Progenitor cell of endocrine pancreas (in vitro differentiated cells): ENCODE results near the gene GUCY1A1. TPM values are rescaled to one million over a fixed set of nuclear protein-coding genes. Genes with fewer than 3 reads are reported as not detected.

Experiments used
- DNase-seq: peaks from one replicate; pipeline ENCODE4 v3.0.0; 2021; ENCODE audit warnings: low spot score; ENCODE audit not compliant: unreplicated experiment
- H3K27ac Mint-ChIP-seq: 2 replicates; pipeline ENCODE4 v1.8.0; 2021; ENCODE audit warnings: mild to moderate bottlenecking, moderate library complexity, mixed read lengths
- H3K27me3 Mint-ChIP-seq: 2 replicates; pipeline ENCODE4 v1.8.0; 2021; ENCODE audit warnings: mixed read lengths
- H3K36me3 Mint-ChIP-seq: 2 replicates; pipeline ENCODE4 v1.8.0; 2022; ENCODE audit warnings: mixed read lengths; ENCODE audit not compliant: insufficient read depth
- H3K4me1 Mint-ChIP-seq: 2 replicates; pipeline ENCODE4 v1.8.0; 2021; ENCODE audit warnings: low read depth, mixed read lengths
- H3K4me3 Mint-ChIP-seq: 2 replicates; pipeline ENCODE4 v1.8.0; 2021; ENCODE audit warnings: low read depth, mild to moderate bottlenecking, moderate library complexity, mixed read lengths
- H3K9me3 Mint-ChIP-seq: 2 replicates; pipeline ENCODE4 v1.8.0; 2021; ENCODE audit warnings: low read depth, mixed read lengths
- total RNA-seq: library from RNA; stranded (reverse); gene quantifications from 2 replicates; pipeline ENCODE4 v1.2.1, GENCODE V29; 2021
- TF ChIP-seq, protein P1 (sequence below): fragments of 200-600 bp; sonication (generic); IDR thresholded peaks from one replicate; pipeline ENCODE4 v1.5.0; 2021; ENCODE audit warnings: antibody characterized with exemption, mild to moderate bottlenecking; ENCODE audit not compliant: unreplicated experiment

GUCY1A1 gene
- total RNA-seq, 1 donor from 2014 or later: 4.7 TPM

DNA sequence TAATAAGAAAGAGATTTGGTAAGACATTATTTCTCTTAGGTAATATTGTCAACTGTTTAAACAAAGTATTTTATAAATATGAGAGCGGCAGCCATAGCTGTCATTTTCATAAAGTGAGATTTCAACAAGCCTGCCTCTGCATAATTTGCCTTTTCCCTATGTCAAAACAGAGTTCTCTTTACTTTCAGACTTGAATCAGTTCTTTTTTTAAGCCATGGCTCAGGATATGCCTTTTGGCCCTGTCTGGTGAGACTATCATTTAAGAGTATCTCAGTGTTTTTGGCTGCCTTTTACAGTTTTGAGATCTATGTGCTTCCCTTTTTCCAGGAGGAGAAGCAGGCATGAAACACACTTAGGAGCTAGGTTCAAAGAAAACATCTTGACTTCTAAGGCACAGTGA, 7.5 kb upstream of the GUCY1A1 start:
- H3K4me3 Mint-ChIP-seq: no peak overlapping the region
- peaks cover 2% of the 10 kb centered on the region for H3K36me3 Mint-ChIP-seq
- H3K27me3 Mint-ChIP-seq: peaks cover 5% of the 10 kb centered on the region
- TF ChIP-seq, protein P1, sequence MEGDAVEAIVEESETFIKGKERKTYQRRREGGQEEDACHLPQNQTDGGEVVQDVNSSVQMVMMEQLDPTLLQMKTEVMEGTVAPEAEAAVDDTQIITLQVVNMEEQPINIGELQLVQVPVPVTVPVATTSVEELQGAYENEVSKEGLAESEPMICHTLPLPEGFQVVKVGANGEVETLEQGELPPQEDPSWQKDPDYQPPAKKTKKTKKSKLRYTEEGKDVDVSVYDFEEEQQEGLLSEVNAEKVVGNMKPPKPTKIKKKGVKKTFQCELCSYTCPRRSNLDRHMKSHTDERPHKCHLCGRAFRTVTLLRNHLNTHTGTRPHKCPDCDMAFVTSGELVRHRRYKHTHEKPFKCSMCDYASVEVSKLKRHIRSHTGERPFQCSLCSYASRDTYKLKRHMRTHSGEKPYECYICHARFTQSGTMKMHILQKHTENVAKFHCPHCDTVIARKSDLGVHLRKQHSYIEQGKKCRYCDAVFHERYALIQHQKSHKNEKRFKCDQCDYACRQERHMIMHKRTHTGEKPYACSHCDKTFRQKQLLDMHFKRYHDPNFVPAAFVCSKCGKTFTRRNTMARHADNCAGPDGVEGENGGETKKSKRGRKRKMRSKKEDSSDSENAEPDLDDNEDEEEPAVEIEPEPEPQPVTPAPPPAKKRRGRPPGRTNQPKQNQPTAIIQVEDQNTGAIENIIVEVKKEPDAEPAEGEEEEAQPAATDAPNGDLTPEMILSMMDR: no peak
- DNase-seq: no peak
- peaks cover 4% of the 10 kb centered on the region for H3K9me3 Mint-ChIP-seq
- no peaks in the 10 kb centered on the region for H3K4me1 Mint-ChIP-seq
- H3K27ac Mint-ChIP-seq: no peak overlapping the region

DNA sequence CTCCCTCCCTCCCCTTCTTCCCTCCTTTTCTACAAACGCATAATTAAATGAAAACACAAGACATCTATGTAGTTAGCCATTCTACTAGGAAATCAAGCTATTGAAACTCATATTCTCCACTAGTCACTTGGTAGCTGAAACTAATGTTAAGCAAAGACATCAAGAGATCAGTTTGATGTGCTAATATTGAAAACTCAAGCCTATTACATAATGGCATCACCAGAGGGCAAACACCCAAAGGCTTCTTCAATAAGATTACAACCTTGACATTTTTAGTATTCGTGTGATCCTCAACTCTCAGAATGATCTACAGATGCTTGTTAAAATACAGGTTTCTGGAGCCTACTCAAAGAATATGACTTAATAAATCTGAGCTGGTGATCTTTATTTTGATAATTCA, 6.2 kb upstream of the GUCY1A1 start:
- no peak overlapping the region for H3K27ac Mint-ChIP-seq
- H3K36me3 Mint-ChIP-seq: peaks cover 2% of the 10 kb centered on the region
- H3K4me3 Mint-ChIP-seq: no peak overlapping the region
- TF ChIP-seq, protein P1: no peak
- H3K4me1 Mint-ChIP-seq: no peaks in the 10 kb centered on the region
- no peak for DNase-seq
- peaks cover 15% of the 10 kb centered on the region for H3K27me3 Mint-ChIP-seq
- peaks cover 4% of the 10 kb centered on the region for H3K9me3 Mint-ChIP-seq

DNA sequence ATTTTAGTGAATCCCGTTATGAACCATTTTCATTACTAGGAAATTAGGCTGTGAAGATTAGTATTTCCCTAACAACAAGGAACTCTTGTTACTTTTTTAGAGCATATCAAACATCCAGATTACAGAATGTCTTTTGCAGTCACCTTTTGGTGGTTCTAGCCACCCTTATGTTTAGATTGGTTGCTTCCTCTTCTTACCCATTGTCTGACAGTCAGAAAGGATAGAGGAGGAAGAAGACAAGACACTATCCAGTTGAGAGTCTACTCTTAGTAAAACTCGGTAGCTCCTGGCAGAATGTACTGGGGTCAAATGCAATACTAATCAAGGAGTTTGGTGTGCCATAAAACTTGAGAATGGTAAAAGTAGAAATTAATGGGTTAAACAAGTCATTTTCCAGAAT, 1.6 kb upstream of the GUCY1A1 start:
- Mint-ChIP-seq H3K4me1 (peaks cover 6% of the 10 kb centered on the region), H3K27ac (no peak overlapping the region), H3K4me3 (no peak overlapping the region), H3K27me3 (peaks cover 30% of the 10 kb centered on the region), H3K9me3 (no peaks in the 10 kb centered on the region), H3K36me3 (no peaks in the 10 kb centered on the region)
- DNase-seq: no peak
- TF ChIP-seq, protein P1: no peak

DNA sequence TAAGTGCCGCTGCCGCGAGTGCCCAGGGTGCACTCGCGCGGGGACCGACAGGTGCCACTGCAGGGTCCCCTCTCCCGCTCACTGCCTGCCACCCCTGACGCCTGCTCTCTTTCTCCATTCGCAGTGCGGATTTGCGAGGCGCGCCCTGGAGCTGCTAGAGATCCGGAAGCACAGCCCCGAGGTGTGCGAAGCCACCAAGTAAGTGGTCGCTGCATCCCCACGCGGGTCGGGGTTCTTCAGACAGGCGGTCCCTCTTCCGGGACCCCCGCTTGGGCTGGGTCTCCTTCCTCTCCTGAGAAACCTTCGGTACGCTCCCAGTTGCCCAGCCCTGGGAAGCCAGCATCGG, 547 bp downstream of the GUCY1A1 start:
- Mint-ChIP-seq H3K4me3 (peak overlapping the region; percentile 95), H3K27me3 (peaks cover 30% of the 10 kb centered on the region), H3K4me1 (peaks cover 10% of the 10 kb centered on the region), H3K27ac (peak overlapping the region; percentile 89), H3K9me3 (no peaks in the 10 kb centered on the region), H3K36me3 (peaks cover 2% of the 10 kb centered on the region)
- TF ChIP-seq, protein P1: no peak
- DNase-seq: peak; percentile 44

DNA sequence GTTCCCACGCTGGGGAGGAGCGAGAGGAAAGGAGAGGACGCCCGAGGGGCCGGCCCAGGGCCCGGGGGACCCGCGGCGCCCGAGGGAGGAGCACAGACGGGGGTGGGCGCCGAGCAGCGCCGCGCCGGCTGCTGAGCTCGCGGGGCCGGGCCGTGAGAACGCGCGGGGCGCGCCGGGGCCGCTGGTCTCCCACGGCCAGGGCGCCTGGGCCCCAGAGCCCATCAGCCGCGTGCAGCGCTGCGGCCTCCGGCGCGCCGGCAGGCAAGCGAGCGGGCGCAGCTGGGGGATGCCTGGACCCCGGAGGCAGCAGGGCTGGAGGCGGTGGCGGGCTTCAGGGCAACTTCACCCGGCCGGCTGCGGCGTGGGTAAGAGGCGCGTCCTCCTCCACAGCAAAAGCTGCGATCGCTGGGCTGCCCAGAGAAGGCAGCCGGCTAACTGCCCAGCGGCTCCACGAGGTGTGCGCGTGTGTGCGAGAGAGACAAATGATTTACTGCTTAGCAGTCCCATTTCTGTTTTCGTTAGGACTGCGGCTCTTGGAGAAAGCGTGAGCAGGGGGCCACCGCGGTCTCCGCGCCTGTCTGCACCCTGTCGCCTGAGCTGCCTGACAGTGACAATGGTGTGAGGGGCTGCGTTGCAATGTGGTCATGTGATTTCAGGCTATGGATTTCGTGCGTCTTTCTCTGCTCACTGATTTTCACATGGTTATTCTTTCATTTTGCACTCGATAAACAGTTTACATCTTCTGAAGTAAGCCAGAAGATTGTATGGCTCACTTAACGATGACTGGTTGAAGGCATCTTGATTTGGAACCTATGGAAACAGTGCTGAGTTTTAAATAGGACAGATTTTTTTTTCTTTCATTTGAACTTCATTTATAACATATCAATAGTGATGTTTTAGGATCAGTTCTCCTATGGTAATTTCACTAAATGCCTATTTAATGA, 1.2 kb downstream of the GUCY1A1 start:
- TF ChIP-seq, protein P1: no peak
- Mint-ChIP-seq H3K36me3 (peaks cover 2% of the 10 kb centered on the region), H3K4me3 (peak overlapping the region; percentile 95), H3K27ac (peak overlapping the region; percentile 89), H3K4me1 (peaks cover 11% of the 10 kb centered on the region), H3K27me3 (peaks cover 30% of the 10 kb centered on the region), H3K9me3 (no peaks in the 10 kb centered on the region)
- DNase-seq: peak; percentile 41
